HEK293 (cell line): Measurements from ENCODE around the gene PRDX2.

ENCODE experiments used
- CTCF ChIA-PET: fragments of 350-600 bp; formaldehyde crosslinking; extraction: SDS; loops from one replicate; lab custom pipeline; 2021; ENCODE audit warnings: antibody characterized with exemption; lab: Yijun Ruan, JAX
- POLR2A ChIA-PET: fragments of 300-600 bp; formaldehyde crosslinking; extraction: SDS; loops from one replicate; lab custom pipeline; 2020; ENCODE audit warnings: antibody characterized with exemption, inconsistent platforms; lab: Yijun Ruan, JAX
- H3K27ac ChIP-seq: fragments of 200-500 bp; sonication (Bioruptor generic); 2 replicates; pipeline ENCODE4 v1.5.1; 2014; ENCODE audit warnings: low read depth, low read length, control low read depth, inconsistent platforms; ENCODE audit errors: extremely low read depth
- H3K36me3 ChIP-seq, 2 experiments: fragments of 200-500 bp in 1 of 2; sonication (Bioruptor generic) in 1 of 2; 1 replicate in 1 of 2; 2 replicates in 1 of 2; pipeline ENCODE4 v1.5.1; 2014 to 2017; ENCODE audit warnings: inconsistent platforms in 2 of 2, low read length in 2 of 2; ENCODE audit not compliant: control insufficient read depth in 2 of 2, insufficient read depth in 1 of 2
- H3K4me1 ChIP-seq: fragments of 200-500 bp; sonication (Bioruptor generic); 2 replicates; pipeline ENCODE4 v1.5.1; 2014; ENCODE audit warnings: mild to moderate bottlenecking, low read length, inconsistent platforms; ENCODE audit not compliant: control insufficient read depth, insufficient read depth
- H3K4me3 ChIP-seq: 2 replicates; pipeline ENCODE4 v1.5.1; 2011; ENCODE audit warnings: low read depth, mild to moderate bottlenecking, control low read depth, low read length, moderate library complexity
- H3K9me3 ChIP-seq: fragments of 200-500 bp; sonication (Bioruptor generic); 2 replicates; pipeline ENCODE4 v1.5.1; 2014; ENCODE audit warnings: low read depth, low read length, inconsistent platforms; ENCODE audit not compliant: control insufficient read depth, insufficient read depth
- GLI2 ChIP-seq: fragments of 450-650 bp; formaldehyde crosslinking; IDR thresholded peaks from 2 replicates; pipeline ENCODE4; 2017; ENCODE audit warnings: missing biosample characterization, missing genetic modification characterization, low read depth, borderline replicate concordance
- GLIS1 ChIP-seq: fragments of 450-650 bp; formaldehyde crosslinking; IDR thresholded peaks from 2 replicates; pipeline ENCODE4 v1.5.1; 2016; ENCODE audit warnings: missing biosample characterization, missing genetic modification characterization
- PRDM1 ChIP-seq: fragments of 450-650 bp; formaldehyde crosslinking; IDR thresholded peaks from 2 replicates; pipeline ENCODE4; 2016; ENCODE audit warnings: missing biosample characterization, missing genetic modification characterization
- ZNF121 ChIP-seq: fragments of 450-650 bp; formaldehyde crosslinking; IDR thresholded peaks from 2 replicates; pipeline ENCODE4 v1.5.1; 2016; ENCODE audit warnings: missing biosample characterization, missing genetic modification characterization
- ZNF302 ChIP-seq: fragments of 450-650 bp; formaldehyde crosslinking; IDR thresholded peaks from 2 replicates; pipeline ENCODE4 v1.5.1; 2016; ENCODE audit warnings: missing biosample characterization, missing genetic modification characterization, low read depth
- ZNF335 ChIP-seq: fragments of 450-650 bp; formaldehyde crosslinking; conservative IDR thresholded peaks from 2 replicates; pipeline ENCODE4 v1.5.1; 2016; ENCODE audit warnings: missing biosample characterization, missing genetic modification characterization
- ZNF341 ChIP-seq: fragments of 450-650 bp; formaldehyde crosslinking; IDR thresholded peaks from 2 replicates; pipeline ENCODE4; 2016; ENCODE audit warnings: low read depth, missing biosample characterization, missing genetic modification characterization
- ZNF366 ChIP-seq: fragments of 450-650 bp; formaldehyde crosslinking; conservative IDR thresholded peaks from 2 replicates; pipeline ENCODE4 v1.5.1; 2016; ENCODE audit warnings: missing biosample characterization, missing genetic modification characterization
- ZNF645 ChIP-seq: fragments of 450-650 bp; formaldehyde crosslinking; IDR thresholded peaks from 2 replicates; pipeline ENCODE4; 2016; ENCODE audit warnings: missing biosample characterization, missing genetic modification characterization
- TF ChIP-seq, protein P1 (sequence below): fragments of 450-650 bp; formaldehyde crosslinking; IDR thresholded peaks from 2 replicates; pipeline ENCODE4 v1.5.1; 2016; ENCODE audit warnings: missing biosample characterization, missing genetic modification characterization
- TF ChIP-seq, protein P2 (sequence below): fragments of 450-650 bp; formaldehyde crosslinking; IDR thresholded peaks from 2 replicates; pipeline ENCODE4 v1.5.1; 2016; ENCODE audit warnings: missing biosample characterization, missing genetic modification characterization
- TF ChIP-seq, protein P3 (sequence below): fragments of 450-650 bp; formaldehyde crosslinking; IDR thresholded peaks from 2 replicates; pipeline ENCODE4 v1.5.1; 2016; ENCODE audit warnings: missing biosample characterization, missing genetic modification characterization, low read depth

PRDX2 gene

DNA sequence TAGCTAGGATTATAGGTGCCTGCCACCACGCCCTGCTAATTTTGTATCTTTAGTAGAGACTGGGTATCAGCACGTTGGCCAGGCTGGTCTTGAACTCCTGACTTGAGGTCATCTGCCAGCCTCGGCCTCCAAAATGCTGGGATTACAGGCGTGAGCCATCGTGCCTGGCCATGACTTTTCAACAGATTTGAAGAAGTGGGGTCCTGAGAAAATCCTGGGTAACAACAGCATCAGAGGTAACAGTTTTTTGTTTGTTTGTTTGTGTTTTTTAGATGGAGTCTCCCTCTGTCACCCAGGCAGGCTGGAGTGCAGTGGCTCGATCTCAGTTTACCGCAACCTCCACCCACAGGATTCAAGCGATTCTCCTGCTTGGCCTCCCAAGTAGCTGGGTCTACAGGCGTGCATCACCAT is 6.6 kb downstream of the PRDX2 start:
- H3K36me3 ChIP-seq: peaks cover 14 to 20% of the 10 kb centered on the region in 2 experiments; a peak in 2 of 3 replicates
- TF ChIP-seq ZNF341 (tag by site-specific recombination) (no peak), ZNF302 (tag by site-specific recombination) (no peak), GLI2 (tag by site-specific recombination) (no peak), ZNF645 (tag by site-specific recombination) (no peak), ZNF366 (no peak)
- H3K4me1 ChIP-seq: peaks cover 11% of the 10 kb centered on the region
- no peak overlapping the region for H3K27ac ChIP-seq
- ChIA-PET POLR2A (interaction anchor here (0.7 to 2.6 kb wide), 5 partner anchors 11 to 1134 kb away, joined by 3 to 12 read pairs (median 4); partner anchors contain the start of gene RNASEH2A), CTCF (interaction anchor here (0.6 to 16.5 kb wide), 6 partner anchors 17 to 77 kb away, joined by 3 to 386 read pairs (median 27); partner anchors contain the start of gene HOOK2)
- no peaks in the 10 kb centered on the region for H3K9me3 ChIP-seq
- no peak overlapping the region for H3K4me3 ChIP-seq

DNA sequence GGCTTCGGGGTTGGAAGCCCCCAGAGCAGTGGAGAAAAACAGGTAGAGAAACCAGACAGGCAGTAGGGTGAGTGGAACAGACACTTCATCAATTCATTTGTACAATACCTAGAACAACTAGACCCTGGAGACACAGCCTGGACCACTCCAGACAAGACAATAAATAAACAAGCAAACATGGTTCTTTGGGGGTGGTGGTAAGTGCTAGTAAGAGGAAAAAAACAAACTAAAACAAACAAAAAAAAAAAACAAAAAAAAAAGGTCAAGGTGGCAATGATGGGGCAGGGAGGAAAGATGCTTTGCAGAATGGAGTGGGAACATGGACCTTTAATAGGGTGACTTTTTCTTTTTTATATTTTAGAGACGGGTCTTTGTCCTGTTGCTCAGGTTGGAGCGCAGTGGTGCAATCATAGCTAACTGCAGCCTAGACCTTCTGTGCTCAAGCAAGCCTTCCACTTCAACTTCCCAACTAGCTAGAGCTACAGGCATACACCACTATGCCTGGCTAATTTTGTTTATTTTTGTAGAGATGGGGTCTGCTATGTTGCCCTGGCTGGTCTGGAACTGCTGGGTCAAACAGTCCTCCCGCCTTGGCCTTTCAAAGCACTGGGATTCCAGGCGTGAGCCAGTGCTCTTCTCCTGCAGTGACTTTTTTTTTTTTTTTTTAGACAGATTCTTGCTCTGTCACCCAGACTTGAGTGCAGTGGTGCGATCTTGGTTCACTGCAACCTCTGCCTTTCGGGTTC is 7.2 kb downstream of the PRDX2 start:
- Histone ChIP-seq H3K27ac (no peak overlapping the region), H3K4me3 (peak overlapping the region; percentile 43), H3K4me1 (peaks cover 13% of the 10 kb centered on the region), H3K36me3 (peaks cover 12 to 14% of the 10 kb centered on the region in 2 experiments; a peak in 2 of 3 replicates), H3K9me3 (no peaks in the 10 kb centered on the region)
- ChIA-PET CTCF (interaction anchor here (0.6 to 16.5 kb wide), 4 partner anchors 17 to 126 kb away, joined by 5 to 386 read pairs (median 140); partner anchors contain the start of gene HOOK2), POLR2A (interaction anchor here (0.7 to 2.6 kb wide), 3 partner anchors 16 to 1134 kb away, joined by 3 to 12 read pairs (median 4); no protein-coding TSS in a partner anchor)
- TF ChIP-seq, protein P1, sequence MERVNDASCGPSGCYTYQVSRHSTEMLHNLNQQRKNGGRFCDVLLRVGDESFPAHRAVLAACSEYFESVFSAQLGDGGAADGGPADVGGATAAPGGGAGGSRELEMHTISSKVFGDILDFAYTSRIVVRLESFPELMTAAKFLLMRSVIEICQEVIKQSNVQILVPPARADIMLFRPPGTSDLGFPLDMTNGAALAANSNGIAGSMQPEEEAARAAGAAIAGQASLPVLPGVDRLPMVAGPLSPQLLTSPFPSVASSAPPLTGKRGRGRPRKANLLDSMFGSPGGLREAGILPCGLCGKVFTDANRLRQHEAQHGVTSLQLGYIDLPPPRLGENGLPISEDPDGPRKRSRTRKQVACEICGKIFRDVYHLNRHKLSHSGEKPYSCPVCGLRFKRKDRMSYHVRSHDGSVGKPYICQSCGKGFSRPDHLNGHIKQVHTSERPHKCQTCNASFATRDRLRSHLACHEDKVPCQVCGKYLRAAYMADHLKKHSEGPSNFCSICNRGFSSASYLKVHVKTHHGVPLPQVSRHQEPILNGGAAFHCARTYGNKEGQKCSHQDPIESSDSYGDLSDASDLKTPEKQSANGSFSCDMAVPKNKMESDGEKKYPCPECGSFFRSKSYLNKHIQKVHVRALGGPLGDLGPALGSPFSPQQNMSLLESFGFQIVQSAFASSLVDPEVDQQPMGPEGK (tag by site-specific recombination): no peak
- 0 out of 2 replicates have a peak, but pooled peaks have one; percentile 2 for TF ChIP-seq GLIS1
- TF ChIP-seq ZNF121 (tag by site-specific recombination): peak; percentile 69
- no peak for TF ChIP-seq PRDM1 (tag by site-specific recombination)
- TF ChIP-seq ZNF335: peak; percentile 38; the same call in 1 of the 2 replicates
- TF ChIP-seq, protein P2, sequence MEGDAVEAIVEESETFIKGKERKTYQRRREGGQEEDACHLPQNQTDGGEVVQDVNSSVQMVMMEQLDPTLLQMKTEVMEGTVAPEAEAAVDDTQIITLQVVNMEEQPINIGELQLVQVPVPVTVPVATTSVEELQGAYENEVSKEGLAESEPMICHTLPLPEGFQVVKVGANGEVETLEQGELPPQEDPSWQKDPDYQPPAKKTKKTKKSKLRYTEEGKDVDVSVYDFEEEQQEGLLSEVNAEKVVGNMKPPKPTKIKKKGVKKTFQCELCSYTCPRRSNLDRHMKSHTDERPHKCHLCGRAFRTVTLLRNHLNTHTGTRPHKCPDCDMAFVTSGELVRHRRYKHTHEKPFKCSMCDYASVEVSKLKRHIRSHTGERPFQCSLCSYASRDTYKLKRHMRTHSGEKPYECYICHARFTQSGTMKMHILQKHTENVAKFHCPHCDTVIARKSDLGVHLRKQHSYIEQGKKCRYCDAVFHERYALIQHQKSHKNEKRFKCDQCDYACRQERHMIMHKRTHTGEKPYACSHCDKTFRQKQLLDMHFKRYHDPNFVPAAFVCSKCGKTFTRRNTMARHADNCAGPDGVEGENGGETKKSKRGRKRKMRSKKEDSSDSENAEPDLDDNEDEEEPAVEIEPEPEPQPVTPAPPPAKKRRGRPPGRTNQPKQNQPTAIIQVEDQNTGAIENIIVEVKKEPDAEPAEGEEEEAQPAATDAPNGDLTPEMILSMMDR (tag by site-specific recombination): 0 out of 2 replicates have a peak, but pooled peaks have one; percentile 7
- TF ChIP-seq, protein P3, sequence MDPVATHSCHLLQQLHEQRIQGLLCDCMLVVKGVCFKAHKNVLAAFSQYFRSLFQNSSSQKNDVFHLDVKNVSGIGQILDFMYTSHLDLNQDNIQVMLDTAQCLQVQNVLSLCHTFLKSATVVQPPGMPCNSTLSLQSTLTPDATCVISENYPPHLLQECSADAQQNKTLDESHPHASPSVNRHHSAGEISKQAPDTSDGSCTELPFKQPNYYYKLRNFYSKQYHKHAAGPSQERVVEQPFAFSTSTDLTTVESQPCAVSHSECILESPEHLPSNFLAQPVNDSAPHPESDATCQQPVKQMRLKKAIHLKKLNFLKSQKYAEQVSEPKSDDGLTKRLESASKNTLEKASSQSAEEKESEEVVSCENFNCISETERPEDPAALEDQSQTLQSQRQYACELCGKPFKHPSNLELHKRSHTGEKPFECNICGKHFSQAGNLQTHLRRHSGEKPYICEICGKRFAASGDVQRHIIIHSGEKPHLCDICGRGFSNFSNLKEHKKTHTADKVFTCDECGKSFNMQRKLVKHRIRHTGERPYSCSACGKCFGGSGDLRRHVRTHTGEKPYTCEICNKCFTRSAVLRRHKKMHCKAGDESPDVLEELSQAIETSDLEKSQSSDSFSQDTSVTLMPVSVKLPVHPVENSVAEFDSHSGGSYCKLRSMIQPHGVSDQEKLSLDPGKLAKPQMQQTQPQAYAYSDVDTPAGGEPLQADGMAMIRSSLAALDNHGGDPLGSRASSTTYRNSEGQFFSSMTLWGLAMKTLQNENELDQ (tag by site-specific recombination): no peak
